22Rv1 (cell line): ENCODE data around the gene PIGO.

Experiments
- ZFX ChIP-seq: fragments of 450-650 bp; IDR thresholded peaks from 2 replicates; pipeline ENCODE4 v1.6.1; 2017; ENCODE audit warnings: antibody characterized with exemption, borderline replicate concordance
- TF ChIP-seq, protein P1 (sequence below): fragments of 450-650 bp; IDR thresholded peaks from 2 replicates; pipeline ENCODE4 v1.5.1; 2017; ENCODE audit warnings: mild to moderate bottlenecking

DNA sequence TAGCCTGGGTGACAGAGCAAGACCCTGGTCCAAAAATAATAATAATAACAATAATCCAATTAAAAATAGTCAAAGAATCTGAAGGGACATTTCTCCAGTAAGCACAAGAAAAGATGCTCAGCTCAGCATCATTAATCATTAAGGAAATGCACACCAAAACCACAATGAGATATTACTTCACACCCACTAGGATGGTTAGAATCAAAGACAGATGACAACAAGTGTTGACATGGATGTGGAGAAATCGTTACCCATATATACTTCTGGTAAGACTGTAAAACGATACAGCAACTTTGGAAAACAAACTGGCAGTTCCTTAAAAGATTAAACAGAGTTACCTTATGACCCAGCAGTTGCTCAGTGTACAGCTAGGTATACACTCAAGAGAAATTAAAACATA is 11.3 kb downstream of the PIGO start:
- TF ChIP-seq, protein P1, sequence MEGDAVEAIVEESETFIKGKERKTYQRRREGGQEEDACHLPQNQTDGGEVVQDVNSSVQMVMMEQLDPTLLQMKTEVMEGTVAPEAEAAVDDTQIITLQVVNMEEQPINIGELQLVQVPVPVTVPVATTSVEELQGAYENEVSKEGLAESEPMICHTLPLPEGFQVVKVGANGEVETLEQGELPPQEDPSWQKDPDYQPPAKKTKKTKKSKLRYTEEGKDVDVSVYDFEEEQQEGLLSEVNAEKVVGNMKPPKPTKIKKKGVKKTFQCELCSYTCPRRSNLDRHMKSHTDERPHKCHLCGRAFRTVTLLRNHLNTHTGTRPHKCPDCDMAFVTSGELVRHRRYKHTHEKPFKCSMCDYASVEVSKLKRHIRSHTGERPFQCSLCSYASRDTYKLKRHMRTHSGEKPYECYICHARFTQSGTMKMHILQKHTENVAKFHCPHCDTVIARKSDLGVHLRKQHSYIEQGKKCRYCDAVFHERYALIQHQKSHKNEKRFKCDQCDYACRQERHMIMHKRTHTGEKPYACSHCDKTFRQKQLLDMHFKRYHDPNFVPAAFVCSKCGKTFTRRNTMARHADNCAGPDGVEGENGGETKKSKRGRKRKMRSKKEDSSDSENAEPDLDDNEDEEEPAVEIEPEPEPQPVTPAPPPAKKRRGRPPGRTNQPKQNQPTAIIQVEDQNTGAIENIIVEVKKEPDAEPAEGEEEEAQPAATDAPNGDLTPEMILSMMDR, result no peak
- no peak for TF ChIP-seq ZFX
